K562 (cell line): ENCODE data around the gene GET4. TPM values are rescaled to one million over a fixed set of nuclear protein-coding genes. Genes with fewer than 3 reads are reported as not detected.

Experiments used
- AFF1 ChIP-seq, 2 experiments: fragments of 450-650 bp; IDR thresholded peaks; 2 replicates each; pipeline ENCODE4 v1.6.1; 2018; ENCODE audit warnings: mild to moderate bottlenecking in 2 of 2, low read depth in 1 of 2; ENCODE audit not compliant: partially characterized antibody in 2 of 2
- CBX3 ChIP-seq, 2 experiments: IDR thresholded peaks; 1 replicate in 1 of 2; 2 replicates in 1 of 2; pipeline ENCODE4 v1.6.1; 2012; ENCODE audit warnings: inconsistent platforms in 2 of 2, low read length in 2 of 2, borderline replicate concordance in 1 of 2, control low read depth in 1 of 2
- IRF2 ChIP-seq: sonication (generic); formaldehyde crosslinking; IDR thresholded peaks from 2 replicates; pipeline ENCODE4 v1.8.1; 2022; ENCODE audit warnings: mild to moderate bottlenecking, missing genetic modification reagents
- MECOM ChIP-seq: fragments of 250-450 bp; sonication (Bioruptor Pico); IDR thresholded peaks from 2 replicates; pipeline ENCODE4 v1.8.0; 2022; ENCODE audit warnings: inconsistent platforms
- MLX ChIP-seq, 2 experiments: fragments of 450-650 bp in 1 of 2; sonication (generic) in 1 of 2; formaldehyde crosslinking; conservative IDR thresholded peaks; 2 replicates each; pipeline versions ENCODE4 v1.4.0 to v1.8.1; 2020 to 2022; ENCODE audit warnings: mild to moderate bottlenecking in 1 of 2, missing genetic modification reagents in 1 of 2
- MNT ChIP-seq, 2 experiments: fragments of 450-650 bp; conservative IDR thresholded peaks; 2 replicates each; pipeline ENCODE4 v1.6.1; 2017; ENCODE audit warnings: mild to moderate bottlenecking in 2 of 2, moderate library complexity in 2 of 2
- MYC ChIP-seq, 2 experiments: fragments of 250-450 bp in 1 of 2; sonication (Bioruptor Pico) in 1 of 2; IDR thresholded peaks; 2 replicates each; pipeline versions ENCODE4 v1.5.1 to v1.6.1; 2012 to 2021; ENCODE audit warnings: low read depth in 2 of 2, borderline replicate concordance in 1 of 2, improper control_type of control experiment in 1 of 2, low read length in 1 of 2, mild to moderate bottlenecking in 1 of 2, moderate library complexity in 1 of 2
- NKRF ChIP-seq: fragments of 450-650 bp; IDR thresholded peaks from 2 replicates; pipeline ENCODE4 v1.6.1; 2016; ENCODE audit warnings: borderline replicate concordance
- POLR2A ChIP-seq: fragments of 450-650 bp; conservative IDR thresholded peaks from 2 replicates; pipeline ENCODE4 v1.6.1; 2016
- RFX1 ChIP-seq: fragments of 450-650 bp; IDR thresholded peaks from 2 replicates; pipeline ENCODE4 v1.6.1; 2016; ENCODE audit warnings: mild to moderate bottlenecking, moderate library complexity
- SRF ChIP-seq, 2 experiments: fragments of 250-450, 450-650 bp in 1 of 2; sonication (Bioruptor Pico) in 1 of 2; sonication (generic) in 1 of 2; formaldehyde crosslinking; IDR thresholded peaks; 2 replicates each; pipeline versions ENCODE4 v1.5.0 to v1.5.1; 2020 to 2022; ENCODE audit warnings: mild to moderate bottlenecking in 1 of 2, missing genetic modification reagents in 1 of 2
- TAL1 ChIP-seq: fragments of 450-650 bp; IDR thresholded peaks from 2 replicates; pipeline ENCODE4 v1.6.1; 2016; ENCODE audit warnings: mild to moderate bottlenecking
- ZNF282 ChIP-seq: sonication (generic); formaldehyde crosslinking; IDR thresholded peaks from 2 replicates; pipeline ENCODE4 v1.8.1; 2023; ENCODE audit warnings: missing genetic modification reagents
- ZNF395 ChIP-seq: fragments of 200-800 bp; sonication (Bioruptor generic); IDR thresholded peaks from 2 replicates; pipeline ENCODE4 v1.6.1; 2017; ENCODE audit warnings: missing genetic modification characterization, missing compliant biosample characterization
- polyA plus RNA-seq, 8 experiments: library from polyadenylated mRNA; depleted of rRNA in 4 of 8; stranded (reverse) in 5 of 8; unstranded in 3 of 8; fragments of >200 nt; fragmentation: Nextera tagmentation in 2 of 8; fragmentation: Illumina TruSeq in 1 of 8; extraction: Ambion mirVana in 2 of 8; extraction: Trizol in 1 of 8; gene quantifications; 2 replicates each; pipeline versions ENCODE4 v1.2.1 to v1.2.3, GENCODE V29; 2011 to 2014; ENCODE audit warnings: inconsistent platforms in 1 of 8, missing spikeins in 1 of 8
- total RNA-seq, 7 experiments: library from RNA; depleted of rRNA in 6 of 7; stranded (reverse); fragments of >200 nt in 6 of 7; fragmentation: Illumina TruSeq in 2 of 7; extraction: Trizol in 2 of 7; gene quantifications; 2 replicates each; pipeline versions ENCODE4 v1.2.1 to v1.2.3, GENCODE V29; 2011 to 2021; ENCODE audit warnings: low replicate concordance in 1 of 7

The GET4 gene
- total and polyA plus RNA-seq, 9 of the 15 experiments (the other 6 are each of a cell fraction or from before 2014, with no cell fraction given): 0.99 to 122 (median 40.4) TPM

GRCh38 chr7:873367-874002 is 2.9 kb upstream of the GET4 start (continued):
- TF ChIP-seq AFF1 (IDR thresholded peaks at IDR 0.05; ENCODE audit: low read depth in 1 of 2, partially characterized antibody in 2 of 2) (peak in 1 of 2 experiments; percentile 18), MNT (conservative IDR thresholded peaks at IDR 0.05) (peak; percentile 98 to 99), ZNF395 (peak; percentile 89), TAL1 (no peak), SRF (CRISPR knock-in tag; IDR thresholded peaks at IDR 0.05) (peak in 1 of 2 experiments; percentile 70; a peak in 2 of 4 replicates), RFX1 (no peak), MYC (IDR thresholded peaks at IDR 0.05; ENCODE audit: low read depth, low read length) (peak; percentile 100), MYC (CRISPR knock-in tag; IDR thresholded peaks at IDR 0.05; ENCODE audit: borderline replicate concordance, low read depth) (peak; percentile 89; the same call in 1 of the 2 replicates), CBX3 (IDR thresholded peaks at IDR 0.05; ENCODE audit: borderline replicate concordance in 1 of 2, low read length in 2 of 2) (peak in 1 of 2 experiments; percentile 97; a peak in 2 of 3 replicates), IRF2 (CRISPR knock-in tag) (peak; percentile 74; the same call in 1 of the 2 replicates), ZNF282 (CRISPR knock-in tag) (peak; percentile 78; the same call in 1 of the 2 replicates), POLR2A (peak; percentile 7; the same call in 1 of the 2 replicates), MECOM (CRISPR knock-in tag) (peak; percentile 55; the same call in 1 of the 2 replicates), NKRF (peak; percentile 79; the same call in 1 of the 2 replicates), MLX (CRISPR knock-in tag; conservative IDR thresholded peaks at IDR 0.05) (peak in 1 of 2 experiments; percentile 99; a peak in 2 of 4 replicates)
